IPS DF 6.9 (cell line): ENCODE measurements around the gene EP400.
"Not testable (repeated sequence)": the region's sequence is repeated elsewhere in the genome, so short reads cannot be mapped to it uniquely, and the experiment has no call there.

Experiments used
- DNase-seq: peaks from one replicate; pipeline ENCODE4 v3.0.0-alpha.2; 2013; ENCODE audit warnings: low read depth, low spot score
- H3K27ac ChIP-seq: one replicate; pipeline ENCODE4 v1.5.1; 2013; ENCODE audit warnings: low read length, control low read depth
- H3K27me3 ChIP-seq: 2 replicates; pipeline ENCODE4 v1.6.1; 2013; ENCODE audit warnings: mild to moderate bottlenecking, low read length; ENCODE audit not compliant: control insufficient read depth, insufficient read depth
- H3K36me3 ChIP-seq: 2 replicates; pipeline ENCODE4 v1.6.1; 2013; ENCODE audit warnings: low read length; ENCODE audit not compliant: control insufficient read depth, insufficient read depth
- H3K4me1 ChIP-seq: 2 replicates; pipeline ENCODE4 v1.6.1; 2013; ENCODE audit warnings: low read length; ENCODE audit not compliant: control insufficient read depth, insufficient read depth
- H3K4me3 ChIP-seq: 2 replicates; pipeline ENCODE4 v1.5.1; 2013; ENCODE audit warnings: mild to moderate bottlenecking, low read length
- H3K9me3 ChIP-seq: 2 replicates; pipeline ENCODE4 v1.6.1; 2013; ENCODE audit warnings: low read length, inconsistent platforms; ENCODE audit not compliant: control insufficient read depth, insufficient read depth
- WGBS: extraction: QIAGEN DNeasy Blood & Tissue Kit; methylation state at CpG from one replicate; pipeline ENCODE4 v1.1.7; 2013; ENCODE audit warnings: mixed read lengths, missing lambda C conversion rate; ENCODE audit not compliant: insufficient read length, insufficient coverage; 5-methylcytosine and 5-hydroxymethylcytosine counted together

Gene EP400

GRCh38 chr12:132075714-132076553 lies 126.2 kb downstream of the EP400 start:
- Histone ChIP-seq H3K4me3 (no peak overlapping the region), H3K27me3 (no peaks in the 10 kb centered on the region), H3K27ac (no peak overlapping the region), H3K4me1 (no peaks in the 10 kb centered on the region), H3K36me3 (peaks cover 20% of the 10 kb centered on the region), H3K9me3 (no peaks in the 10 kb centered on the region)
- DNase-seq, result no peak
- WGBS, result no CpG with 5 or more reads among the region's 16 CpGs

- no peak for DNase-seq
- Histone ChIP-seq H3K4me1 (no peaks in the 10 kb centered on the region), H3K36me3 (peaks cover 14% of the 10 kb centered on the region), H3K27me3 (no peaks in the 10 kb centered on the region), H3K4me3 (no peak overlapping the region), H3K27ac (no peak overlapping the region), H3K9me3 (no peaks in the 10 kb centered on the region)
- no CpG with 5 or more reads among the region's 10 CpGs for WGBS
Observed at GRCh38 chr12:132076711-132077110, 127.0 kb downstream of the EP400 start.

GRCh38 chr12:132077322-132078100 lies 127.8 kb downstream of the EP400 start:
- Histone ChIP-seq H3K36me3 (peaks cover 14% of the 10 kb centered on the region), H3K9me3 (no peaks in the 10 kb centered on the region), H3K4me3 (no peak overlapping the region), H3K27me3 (no peaks in the 10 kb centered on the region), H3K4me1 (no peaks in the 10 kb centered on the region), H3K27ac (no peak overlapping the region)
- WGBS, result no CpG with 5 or more reads among the region's 29 CpGs
- DNase-seq, result no peak

GRCh38 chr12:132078190-132078589 lies 128.4 kb downstream of the EP400 start:
- Histone ChIP-seq H3K4me3 (no peak overlapping the region), H3K27ac (no peak overlapping the region), H3K27me3 (no peaks in the 10 kb centered on the region), H3K9me3 (no peaks in the 10 kb centered on the region), H3K36me3 (peaks cover 14% of the 10 kb centered on the region), H3K4me1 (no peaks in the 10 kb centered on the region)
- no CpG with 5 or more reads among the region's 6 CpGs for WGBS
- DNase-seq, result no peak

- DNase-seq, result no peak
- no peak overlapping the region for H3K27ac ChIP-seq
- no peaks in the 10 kb centered on the region for H3K4me1 ChIP-seq
- no peak overlapping the region for H3K4me3 ChIP-seq
- H3K27me3 ChIP-seq, result no peaks in the 10 kb centered on the region
- H3K36me3 ChIP-seq, result peaks cover 14% of the 10 kb centered on the region
- H3K9me3 ChIP-seq, result no peaks in the 10 kb centered on the region
- WGBS, result no CpG with 5 or more reads among the region's 8 CpGs
Observed at GRCh38 chr12:132079200-132079599, 129.5 kb downstream of the EP400 start.

- no peak for DNase-seq
- no CpG with 5 or more reads among the region's 12 CpGs for WGBS
- H3K27me3 ChIP-seq, result no peaks in the 10 kb centered on the region
- no peak overlapping the region for H3K27ac ChIP-seq
- no peaks in the 10 kb centered on the region for H3K9me3 ChIP-seq
- H3K4me1 ChIP-seq, result no peaks in the 10 kb centered on the region
- peaks cover 14% of the 10 kb centered on the region for H3K36me3 ChIP-seq
- H3K4me3 ChIP-seq, result no peak overlapping the region
Observed at GRCh38 chr12:132079695-132080094, 130.0 kb downstream of the EP400 start.

GRCh38 chr12:132080515-132080914 lies 130.8 kb downstream of the EP400 start:
- no CpG with 5 or more reads among the region's 7 CpGs for WGBS
- peaks cover 12% of the 10 kb centered on the region for H3K36me3 ChIP-seq

GRCh38 chr12:132081423-132081822 lies 131.7 kb downstream of the EP400 start:
- Histone ChIP-seq H3K36me3 (peaks cover 8% of the 10 kb centered on the region), H3K4me3 (no peak overlapping the region), H3K4me1 (no peaks in the 10 kb centered on the region; the same call in none of the 2 replicates), H3K27me3 (no peaks in the 10 kb centered on the region), H3K27ac (no peak overlapping the region), H3K9me3 (no peaks in the 10 kb centered on the region)
- WGBS, result no CpG with 5 or more reads among the region's 9 CpGs
- DNase-seq, result no peak

More at GRCh38 chr12:132080515-132080914, 130.8 kb downstream of the EP400 start:
- not testable (repeated sequence) for H3K27ac ChIP-seq, H3K27me3 ChIP-seq, H3K4me1 ChIP-seq, DNase-seq, H3K4me3 ChIP-seq, H3K9me3 ChIP-seq

- peak overlapping the region; percentile 7; the same call in 1 of the 2 replicates for H3K4me3 ChIP-seq
- WGBS, result no CpG with 5 or more reads among the region's 8 CpGs
- H3K27ac ChIP-seq, result no peak overlapping the region
Observed at GRCh38 chr12:132083614-132083940, 133.8 kb downstream of the EP400 start.

GRCh38 chr12:132083941-132084620 lies 134.3 kb downstream of the EP400 start:
- peak; percentile 77 for DNase-seq
- Histone ChIP-seq H3K36me3 (no peaks in the 10 kb centered on the region), H3K9me3 (no peaks in the 10 kb centered on the region), H3K27ac (no peak overlapping the region), H3K4me3 (peak overlapping the region; percentile 98), H3K27me3 (no peaks in the 10 kb centered on the region), H3K4me1 (no peaks in the 10 kb centered on the region; the same call in none of the 2 replicates)
- WGBS, result no CpG with 5 or more reads among the region's 84 CpGs

More at GRCh38 chr12:132083614-132083940, 133.8 kb downstream of the EP400 start:
- Histone ChIP-seq H3K36me3 (no peaks in the 10 kb centered on the region), H3K4me1 (no peaks in the 10 kb centered on the region; the same call in none of the 2 replicates), H3K27me3 (no peaks in the 10 kb centered on the region), H3K9me3 (no peaks in the 10 kb centered on the region)
- no peak for DNase-seq
